ENCODE measurements around the gene ZBTB9.

Gene ZBTB9

GRCh38 chr6:33432546-33432945 is 21.8 kb upstream of the ZBTB9 start:
- H3K27ac ChIP-seq (ENCODE audit: low read depth, low read length, poor library complexity, severe bottlenecking): no peak overlapping the region
- H3K27me3 ChIP-seq (ENCODE audit: insufficient read depth, low read length): no peaks in the 10 kb centered on the region
- TF ChIP-seq CTCF (IDR thresholded peaks at IDR 0.05; ENCODE audit: low read length): no peak
- H3K79me2 ChIP-seq (ENCODE audit: insufficient read depth, low read length): no peaks in the 10 kb centered on the region
- no peak overlapping the region for H3K4me2 ChIP-seq (ENCODE audit: low read length)
- no peak overlapping the region for H2AFZ ChIP-seq (ENCODE audit: low read length)
- H3K4me3 ChIP-seq (ENCODE audit: low read depth, low read length, poor library complexity, severe bottlenecking): peak overlapping the region; percentile 31
- no peaks in the 10 kb centered on the region for H4K20me1 ChIP-seq (ENCODE audit: insufficient read depth, low read length)
- no peaks in the 10 kb centered on the region for H3K9me3 ChIP-seq (ENCODE audit: low read length)
- H3K9me2 ChIP-seq (ENCODE audit: low read depth, low read length): no peaks in the 10 kb centered on the region
- H3K4me1 ChIP-seq (ENCODE audit: insufficient read depth, low read length, severe bottlenecking): peaks cover 45% of the 10 kb centered on the region
- H3F3A ChIP-seq (ENCODE audit: insufficient read depth, low read length): 0 out of 2 replicates have a peak, but pooled peaks cover 5% of the 10 kb centered on the region
- no peak overlapping the region for H3K9ac ChIP-seq (ENCODE audit: low read length)
- peaks cover 18% of the 10 kb centered on the region; the same call in 1 of the 2 replicates for H3K36me3 ChIP-seq (ENCODE audit: insufficient read depth, low read length)

GRCh38 chr6:33433001-33433543 is 21.3 kb upstream of the ZBTB9 start:
- Histone ChIP-seq H3K36me3 (ENCODE audit: insufficient read depth, low read length) (peaks cover 19% of the 10 kb centered on the region), H3K4me1 (ENCODE audit: insufficient read depth, low read length, severe bottlenecking) (peaks cover 44% of the 10 kb centered on the region), H4K20me1 (ENCODE audit: insufficient read depth, low read length) (no peaks in the 10 kb centered on the region), H3K9me2 (ENCODE audit: low read depth, low read length) (no peaks in the 10 kb centered on the region), H3K79me2 (ENCODE audit: insufficient read depth, low read length) (no peaks in the 10 kb centered on the region), H3K4me2 (ENCODE audit: low read length) (no peak overlapping the region), H3K9me3 (ENCODE audit: low read length) (no peaks in the 10 kb centered on the region), H3K27me3 (ENCODE audit: insufficient read depth, low read length) (no peaks in the 10 kb centered on the region), H3K9ac (ENCODE audit: low read length) (no peak overlapping the region), H2AFZ (ENCODE audit: low read length) (no peak overlapping the region), H3K4me3 (ENCODE audit: low read depth, low read length, poor library complexity, severe bottlenecking) (no peak overlapping the region), H3K27ac (ENCODE audit: low read depth, low read length, poor library complexity, severe bottlenecking) (no peak overlapping the region), H3F3A (ENCODE audit: insufficient read depth, low read length) (0 out of 2 replicates have a peak, but pooled peaks cover 5% of the 10 kb centered on the region)
- TF ChIP-seq CTCF (IDR thresholded peaks at IDR 0.05; ENCODE audit: low read length) (no peak), EZH2 (IDR thresholded peaks at IDR 0.05; ENCODE audit: borderline replicate concordance, low read length) (no peak)

- Histone ChIP-seq H3K79me2 (ENCODE audit: insufficient read depth, low read length) (no peaks in the 10 kb centered on the region), H3K4me3 (ENCODE audit: low read depth, low read length, poor library complexity, severe bottlenecking) (no peak overlapping the region), H3K9ac (ENCODE audit: low read length) (no peak overlapping the region), H3K4me1 (ENCODE audit: insufficient read depth, low read length, severe bottlenecking) (peaks cover 38% of the 10 kb centered on the region), H3K9me2 (ENCODE audit: low read depth, low read length) (no peaks in the 10 kb centered on the region), H2AFZ (ENCODE audit: low read length) (no peak overlapping the region), H3K27ac (ENCODE audit: low read depth, low read length, poor library complexity, severe bottlenecking) (no peak overlapping the region), H3K36me3 (ENCODE audit: insufficient read depth, low read length) (peaks cover 25% of the 10 kb centered on the region), H3K4me2 (ENCODE audit: low read length) (no peak overlapping the region), H3K9me3 (ENCODE audit: low read length) (no peaks in the 10 kb centered on the region), H4K20me1 (ENCODE audit: insufficient read depth, low read length) (no peaks in the 10 kb centered on the region), H3K27me3 (ENCODE audit: insufficient read depth, low read length) (no peaks in the 10 kb centered on the region), H3F3A (ENCODE audit: insufficient read depth, low read length) (0 out of 2 replicates have a peak, but pooled peaks cover 5% of the 10 kb centered on the region)
- TF ChIP-seq EZH2 (IDR thresholded peaks at IDR 0.05; ENCODE audit: borderline replicate concordance, low read length): no peak
- TF ChIP-seq CTCF (IDR thresholded peaks at IDR 0.05; ENCODE audit: low read length): no peak
Measured at GRCh38 chr6:33433544-33434191, 20.7 kb upstream of the ZBTB9 start.

Measured in OCI-LY1 (cell line).